GM18511 (cell line): ENCODE data around the gene HDAC10.
"Not testable (repeated sequence)": the region's sequence is repeated elsewhere in the genome, so short reads cannot be mapped to it uniquely, and the experiment has no call there.

ENCODE experiments used
- ATAC-seq: cut with Tn5 transposase; IDR thresholded peaks from one replicate; pipeline ENCODE4 v1.9.1; 2021; ENCODE audit warnings: mild to moderate bottlenecking, moderate library complexity; ENCODE audit not compliant: unreplicated experiment

Gene HDAC10

DNA sequence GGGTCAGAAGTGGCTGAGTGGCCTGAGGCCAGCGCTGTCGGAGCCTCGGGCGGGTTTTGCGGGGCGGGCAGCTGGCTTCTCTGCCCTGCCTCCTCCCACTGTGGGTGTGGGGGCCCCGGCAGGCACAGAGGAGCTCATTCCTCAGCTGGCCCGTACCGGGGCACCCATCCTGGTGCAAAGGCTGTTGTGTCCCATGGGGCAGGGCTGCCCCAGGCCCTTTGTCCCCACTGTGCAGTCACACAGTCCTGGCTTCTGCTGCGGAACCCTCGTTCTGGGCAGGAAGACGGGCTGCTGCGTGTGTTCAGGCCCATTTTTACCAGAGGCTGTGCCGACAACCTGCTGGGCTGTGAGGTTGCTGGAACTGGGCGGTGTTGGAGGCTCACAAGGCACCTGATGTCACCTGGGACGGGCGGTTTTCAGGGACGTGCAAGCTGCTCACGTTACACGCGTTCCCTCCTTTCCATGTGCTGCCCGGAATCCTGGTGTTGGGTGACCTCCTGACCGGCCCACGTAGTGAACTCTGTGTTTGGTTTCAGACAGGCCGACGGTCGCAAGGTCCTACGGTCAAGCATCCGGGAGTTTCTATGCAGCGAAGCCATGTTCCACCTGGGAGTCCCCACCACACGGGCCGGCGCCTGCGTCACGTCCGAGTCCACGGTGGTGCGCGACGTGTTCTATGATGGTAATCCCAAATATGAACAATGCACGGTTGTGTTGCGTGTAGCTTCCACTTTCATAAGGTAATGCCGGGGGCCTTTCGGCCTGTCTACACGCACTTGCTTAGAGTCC, 45.1 kb downstream of the HDAC10 start:
- ATAC-seq = no peak

DNA sequence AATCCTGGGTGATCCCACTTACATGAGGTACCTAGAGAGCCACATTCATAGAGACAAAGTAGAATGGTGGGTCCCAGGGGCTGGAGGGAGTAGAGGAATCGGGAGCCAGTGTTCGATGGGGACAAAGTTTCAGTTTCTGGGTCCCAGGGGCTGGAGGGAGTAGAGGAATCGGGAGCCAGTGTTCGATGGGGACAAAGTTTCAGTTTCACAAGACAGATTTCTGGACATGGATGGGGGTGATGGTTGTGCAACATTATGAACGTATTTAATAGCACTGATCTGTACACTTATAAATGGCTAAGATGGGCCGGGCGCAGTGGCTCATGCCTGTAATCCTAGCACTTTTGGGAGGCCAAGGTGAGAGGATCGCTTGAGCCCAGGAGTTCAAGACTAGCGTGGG, 46.1 kb downstream of the HDAC10 start:
- not testable (repeated sequence) for ATAC-seq

GRCh38 chr22:50204571-50204970, 46.5 kb downstream of the HDAC10 start:
- ATAC-seq = no peak

DNA sequence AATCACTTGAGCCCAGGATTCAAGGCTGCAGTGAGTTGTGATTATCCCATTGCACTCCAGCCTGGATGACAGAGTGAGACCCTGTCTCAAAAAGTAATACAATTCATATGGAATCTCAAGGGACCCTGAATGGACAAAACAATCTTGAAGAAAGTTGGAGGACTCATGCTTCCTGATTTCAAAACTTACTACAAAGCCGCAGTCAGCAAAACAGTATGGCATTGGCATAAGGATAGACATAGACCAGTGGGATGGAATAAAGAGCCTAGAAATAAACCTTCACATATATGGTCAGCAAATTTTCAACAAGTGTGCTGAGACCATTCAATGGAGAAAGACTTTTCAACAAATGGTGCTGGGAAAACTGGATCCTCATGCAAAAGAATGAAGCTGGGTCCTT, 47.8 kb downstream of the HDAC10 start:
- no peak for ATAC-seq

GRCh38 chr22:50202130-50202666, 48.9 kb downstream of the HDAC10 start:
- ATAC-seq = no peak

GRCh38 chr22:50201191-50202129, 49.6 kb downstream of the HDAC10 start:
- peak; percentile 30 for ATAC-seq

DNA sequence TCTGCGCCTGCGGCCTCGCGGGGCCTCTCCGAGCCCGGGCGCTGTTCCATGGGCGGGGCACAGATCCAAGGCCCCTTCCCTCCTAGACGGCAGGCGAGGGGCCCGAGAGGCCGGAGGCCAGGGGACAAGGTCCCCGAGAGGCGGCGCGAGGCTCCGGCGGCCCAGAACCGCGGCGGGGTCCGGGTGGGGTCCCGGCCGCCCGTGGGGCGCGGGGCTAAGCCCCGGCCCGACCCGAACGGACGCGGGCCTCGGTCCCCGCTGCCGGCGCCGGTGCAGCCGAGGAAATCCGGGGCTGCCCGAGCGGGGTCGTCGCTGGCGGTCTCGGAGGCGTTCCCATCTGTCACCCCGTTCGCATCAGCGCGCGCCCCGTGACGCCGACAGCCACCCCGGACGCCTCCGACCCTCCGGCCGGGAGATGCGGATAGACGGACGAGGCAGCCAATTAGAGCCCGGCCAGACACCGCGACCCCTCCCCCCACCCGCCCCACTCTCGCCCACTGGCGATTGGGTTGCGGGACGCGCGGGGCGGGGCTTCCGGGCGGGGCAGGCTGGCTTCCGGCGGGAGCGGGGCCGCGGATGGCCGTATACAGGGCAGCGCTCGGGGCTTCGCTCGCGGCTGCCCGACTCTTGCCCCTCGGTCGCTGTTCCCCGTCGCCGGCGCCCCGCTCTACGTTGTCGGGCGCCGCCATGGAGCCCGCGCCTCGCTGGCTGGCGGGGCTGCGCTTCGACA, 50.4 kb downstream of the HDAC10 start, which contains the start of gene SELENOO:
Gene SELENOO, plus strand, starts transcription at position 551 of the 730 bp plus-strand sequence. Its CDS starts 26 bp downstream, at position 577.
- peak; percentile 78 for ATAC-seq

GRCh38 chr22:50199829-50200460, 51.1 kb downstream of the HDAC10 start:
- no peak for ATAC-seq

DNA sequence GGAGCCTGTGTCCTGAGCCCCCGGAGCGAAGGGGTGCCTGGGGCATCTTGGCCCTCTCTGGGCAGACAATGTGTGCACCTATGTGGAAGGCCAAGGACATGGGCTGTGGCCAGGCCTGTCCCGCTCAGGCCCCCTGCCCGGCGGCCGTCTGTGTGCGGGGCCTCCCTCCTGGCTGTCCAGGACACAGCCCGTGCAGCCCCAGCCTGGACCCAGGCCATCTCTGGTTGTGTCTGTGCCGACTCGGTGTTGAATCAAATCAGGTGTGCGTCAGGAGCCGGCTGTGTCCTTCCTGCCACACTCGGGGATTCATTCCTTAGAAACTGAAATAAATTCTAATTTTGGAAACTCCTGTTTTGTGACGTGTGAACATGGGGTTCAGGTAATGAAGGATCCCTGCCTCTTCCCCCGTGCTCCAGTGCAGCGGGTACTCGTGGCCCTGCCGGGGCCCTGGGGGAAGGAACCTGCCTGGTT, 51.8 kb downstream of the HDAC10 start:
- ATAC-seq = no peak

DNA sequence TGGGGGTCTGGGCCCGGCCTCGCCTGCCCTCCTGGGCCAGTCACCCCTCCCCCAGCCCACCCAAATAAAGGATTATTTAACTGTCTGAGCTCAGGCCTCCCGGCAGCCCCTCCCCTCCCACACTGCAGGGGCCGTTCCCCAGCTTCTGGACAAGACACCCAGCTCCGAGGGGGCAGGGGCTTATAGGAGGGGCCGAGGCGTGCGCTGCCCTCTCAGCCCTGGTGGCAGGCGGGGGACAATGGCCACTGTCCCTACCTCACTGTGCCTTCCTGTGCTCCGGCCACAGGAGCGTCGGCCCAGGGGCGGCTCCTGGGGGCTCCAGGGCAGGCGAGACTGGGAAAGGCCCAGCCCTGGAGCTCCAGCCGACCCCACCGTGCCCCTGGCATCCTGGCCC, 52.4 kb downstream of the HDAC10 start:
- no peak for ATAC-seq

GRCh38 chr22:50197856-50198623, 53.0 kb downstream of the HDAC10 start:
- ATAC-seq = no peak

GRCh38 chr22:50197000-50197800, 53.9 kb downstream of the HDAC10 start:
- no peak for ATAC-seq

- ATAC-seq = no peak
Observed at GRCh38 chr22:50196256-50196655, 54.8 kb downstream of the HDAC10 start.
